PFSK-1 (cell line): ENCODE results near the gene NTSR2.

ENCODE experiments used
- FOXP2 ChIP-seq: optimal IDR thresholded peaks from 2 replicates; pipeline ENCODE3; 2011; ENCODE audit warnings: borderline replicate concordance, control low read depth, inconsistent platforms; ENCODE audit not compliant: insufficient read depth; ENCODE audit errors: extremely low read length, extremely low read depth
- POLR2AphosphoS5 ChIP-seq: IDR thresholded peaks from 2 replicates; pipeline ENCODE4 v1.6.1; 2012; ENCODE audit warnings: low read depth, mild to moderate bottlenecking, control low read depth, low read length, moderate library complexity
- REST ChIP-seq, 2 experiments: IDR thresholded peaks; 2 replicates each; pipeline versions ENCODE4 v1.6.1 to v1.8.0; 2011 to 2012; ENCODE audit warnings: low read depth in 2 of 2, low read length in 2 of 2, control low read depth in 1 of 2, inconsistent platforms in 1 of 2, mild to moderate bottlenecking in 1 of 2, moderate library complexity in 1 of 2; ENCODE audit not compliant: insufficient read depth in 1 of 2
- SIN3A ChIP-seq: IDR thresholded peaks from 2 replicates; pipeline ENCODE4 v1.6.1; 2012; ENCODE audit warnings: mild to moderate bottlenecking, low read length, moderate library complexity, borderline replicate concordance; ENCODE audit not compliant: insufficient read depth
- TAF1 ChIP-seq: IDR thresholded peaks from 2 replicates; pipeline ENCODE4 v1.6.1; 2012; ENCODE audit warnings: low read length, control low read depth, borderline replicate concordance; ENCODE audit not compliant: insufficient read depth

DNA sequence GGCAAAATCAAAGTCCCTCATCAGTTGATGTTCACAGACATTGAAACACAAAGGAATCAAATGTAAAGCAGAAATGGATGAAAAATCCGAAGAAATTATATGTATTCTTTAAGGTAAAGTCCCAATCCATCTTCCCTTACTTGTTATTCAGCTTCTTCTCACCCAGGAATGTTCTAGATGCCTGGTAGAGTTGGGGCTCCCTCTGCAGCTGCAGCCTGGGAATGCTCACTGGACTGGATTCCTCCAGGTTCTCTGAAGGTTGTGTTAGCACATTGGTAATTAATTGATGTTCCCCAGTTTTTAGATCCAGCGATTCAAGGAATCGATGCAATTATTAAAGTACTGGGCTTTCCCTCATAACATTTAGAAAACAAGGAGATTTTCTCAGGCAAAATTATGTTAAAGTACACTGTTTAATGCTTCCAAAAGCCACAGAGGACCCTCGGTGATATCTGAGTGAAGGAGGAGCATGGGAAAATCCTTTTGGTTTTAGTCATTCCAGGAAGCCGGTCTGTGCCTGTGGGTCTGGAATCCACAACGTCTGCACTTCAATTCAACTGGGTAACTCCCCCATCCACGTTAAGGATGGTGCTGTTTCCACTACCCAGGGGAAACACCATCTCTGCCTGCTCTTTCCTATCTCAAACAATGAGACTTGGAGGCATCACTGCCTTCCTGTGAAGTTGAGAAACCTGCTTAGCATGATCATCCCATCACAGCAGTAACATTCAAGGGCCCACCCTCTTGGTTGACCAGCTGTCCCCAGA lies 22.0 kb downstream of the NTSR2 start:
- no peak for TF ChIP-seq POLR2AphosphoS5
- no peak for TF ChIP-seq TAF1
- TF ChIP-seq REST (IDR thresholded peaks at IDR 0.05; ENCODE audit: insufficient read depth in 1 of 2, low read depth in 2 of 2, low read length in 2 of 2), result no peak
- no peak for TF ChIP-seq SIN3A
- TF ChIP-seq FOXP2, result no peak
